ENCODE results near the gene ATP2A3.

- TF ChIP-seq CTCF (conservative IDR thresholded peaks at IDR 0.05 in 1 of 2, IDR thresholded peaks at IDR 0.05 in 1 of 2; ENCODE audit: low read depth in 1 of 2, low read length in 2 of 2) (peak; percentile 45 to 72), EZH2 (IDR thresholded peaks at IDR 0.05; ENCODE audit: low read length, missing control alignments) (no peak)
Measured at GRCh38 chr17:3935140-3935542, 29.1 kb downstream of the ATP2A3 start.

Data from fibroblast of lung (primary cell).